GM12878 (cell line): Measurements from ENCODE around the gene DYNLT2B. TPM values are rescaled to one million over a fixed set of nuclear protein-coding genes. Genes with fewer than 3 reads are reported as not detected.

Experiments used
- ATAC-seq: fragments of 200-7000 bp; cut with Tn5 transposase; 3 replicates; pipeline ENCODE4 v1.9.1; 2020; ENCODE audit warnings: mild to moderate bottlenecking, moderate library complexity
- BruUV-seq: library from RNA; stranded (reverse); fragments of 400-500 nt; replicated peaks from 2 replicates; lab custom pipeline; 2021; lab: Mats Ljungman, UMichigan
- CTCF ChIA-PET: fragments of 300-600 bp; sonication (Branson Sonifier 250); formaldehyde crosslinking; extraction: SDS; loops from one replicate; lab custom pipeline; 2021; ENCODE audit warnings: inconsistent platforms; lab: Yijun Ruan, JAX
- POLR2A ChIA-PET: fragments of 350-600 bp; formaldehyde crosslinking; extraction: SDS; loops from one replicate; lab custom pipeline; 2021; ENCODE audit warnings: inconsistent platforms; lab: Charles Lee
- RAD21 ChIA-PET: fragments of 300-600 bp; sonication (Branson Sonifier 250); formaldehyde crosslinking; loops from one replicate; lab custom pipeline; 2023; ENCODE audit warnings: antibody characterized with exemption; ENCODE audit not compliant: unreplicated experiment; lab: Charles Lee
- SMC1A ChIA-PET: fragments of 300-600 bp; sonication (Branson Sonifier 250); formaldehyde crosslinking; loops from one replicate; lab custom pipeline; 2023; ENCODE audit not compliant: unreplicated experiment, uncharacterized antibody; lab: Charles Lee
- DNase-seq: peaks from one replicate; pipeline ENCODE4 v3.0.0-alpha.2; 2011; ENCODE audit warnings: low read depth, low spot score
- FAIRE-seq: peaks from 3 replicates; lab custom pipeline; 2011; peaks lifted over from hg19 to GRCh38; lab: Jason Lieb, UNC
- H2AFZ ChIP-seq: 2 replicates; pipeline ENCODE4 v1.6.0; 2011; ENCODE audit warnings: low read depth, low read length, control low read depth; ENCODE audit not compliant: control insufficient read depth
- H3K27ac ChIP-seq: 2 replicates; pipeline ENCODE4 v1.5.1; 2011; ENCODE audit warnings: control low read depth; ENCODE audit not compliant: control insufficient read depth, insufficient read depth
- H3K27me3 ChIP-seq, 2 experiments: replicated peaks in 1 of 2; 2 replicates each; pipeline versions ENCODE4 v1.6.0 to v1.6.1; 2011; ENCODE audit warnings: low read length in 1 of 2; ENCODE audit not compliant: control insufficient read depth in 2 of 2, insufficient read depth in 2 of 2
- H3K36me3 ChIP-seq, 2 experiments: 2 replicates each; pipeline ENCODE4 v1.5.1; 2011; ENCODE audit warnings: low read length in 1 of 2; ENCODE audit not compliant: control insufficient read depth in 2 of 2, insufficient read depth in 2 of 2
- H3K4me1 ChIP-seq: 2 replicates; pipeline ENCODE4 v1.6.1; 2011; ENCODE audit warnings: mild to moderate bottlenecking, low read length, moderate library complexity, mixed read lengths; ENCODE audit not compliant: control insufficient read depth, insufficient read depth
- H3K4me2 ChIP-seq: 2 replicates; pipeline ENCODE4 v1.6.0; 2011; ENCODE audit warnings: control low read depth; ENCODE audit not compliant: control insufficient read depth, insufficient read depth
- H3K4me3 ChIP-seq: fragments of 200-600 bp; sonication (generic); 2 replicates; pipeline ENCODE4 v1.5.1; 2016
- H3K79me2 ChIP-seq: 2 replicates; pipeline ENCODE4 v1.6.0; 2011; ENCODE audit warnings: low read length; ENCODE audit not compliant: control insufficient read depth, insufficient read depth
- H3K9ac ChIP-seq: 2 replicates; pipeline ENCODE4 v1.8.0; 2011; ENCODE audit warnings: low read length, control low read depth, mixed read lengths; ENCODE audit not compliant: control insufficient read depth, insufficient read depth
- H3K9me3 ChIP-seq: replicated peaks from 3 replicates; pipeline ENCODE4 v1.5.1; 2011; ENCODE audit warnings: mild to moderate bottlenecking, low read length; ENCODE audit not compliant: control insufficient read depth, insufficient read depth
- H4K20me1 ChIP-seq: 2 replicates; pipeline ENCODE4 v1.6.0; 2011; ENCODE audit not compliant: control insufficient read depth, insufficient read depth
- BACH1 ChIP-seq: fragments of 450-650 bp; IDR thresholded peaks from 2 replicates; pipeline ENCODE4 v1.6.1; 2017; ENCODE audit warnings: mild to moderate bottlenecking, borderline replicate concordance
- FOXM1 ChIP-seq: IDR thresholded peaks from 2 replicates; pipeline ENCODE4 v1.6.1; 2012; ENCODE audit warnings: low read depth, mild to moderate bottlenecking, inconsistent platforms, low read length, moderate library complexity
- GATAD2B ChIP-seq: fragments of 450-650 bp; conservative IDR thresholded peaks from 2 replicates; pipeline ENCODE4 v1.6.1; 2017; ENCODE audit warnings: low read depth, mild to moderate bottlenecking, moderate library complexity
- JUND ChIP-seq: IDR thresholded peaks from 2 replicates; pipeline ENCODE4 v1.6.1; 2012; ENCODE audit warnings: low read depth, mild to moderate bottlenecking, low read length, improper control_type of control experiment, moderate library complexity
- MAX ChIP-seq: IDR thresholded peaks from 2 replicates; pipeline ENCODE4 v1.6.1; 2012; ENCODE audit warnings: low read depth, low read length, improper control_type of control experiment
- MTA3 ChIP-seq: IDR thresholded peaks from 2 replicates; pipeline ENCODE4 v1.6.1; 2012; ENCODE audit warnings: low read length, inconsistent platforms, borderline replicate concordance
- NFIC ChIP-seq: IDR thresholded peaks from 2 replicates; pipeline ENCODE4 v1.6.1; 2012; ENCODE audit warnings: low read depth, mild to moderate bottlenecking, inconsistent platforms, low read length, moderate library complexity
- POLR2AphosphoS5 ChIP-seq: IDR thresholded peaks from 2 replicates; pipeline ENCODE4 v1.6.1; 2011; ENCODE audit warnings: mild to moderate bottlenecking, low read length, inconsistent platforms
- PRDM15 ChIP-seq: fragments of 450-650 bp; formaldehyde crosslinking; IDR thresholded peaks from 2 replicates; pipeline ENCODE4 v1.4.0; 2020; ENCODE audit warnings: mild to moderate bottlenecking, moderate library complexity
- RELA ChIP-seq: fragments of 450-650 bp; IDR thresholded peaks from 2 replicates; pipeline ENCODE4 v1.8.0; 2014; ENCODE audit warnings: borderline replicate concordance; ENCODE audit not compliant: partially characterized antibody
- SIN3A ChIP-seq: IDR thresholded peaks from 2 replicates; pipeline ENCODE4 v1.6.1; 2012; ENCODE audit warnings: low read depth, low read length, improper control_type of control experiment
- SMC3 ChIP-seq: IDR thresholded peaks from 2 replicates; pipeline ENCODE4 v1.6.1; 2011; ENCODE audit warnings: low read length, improper control_type of control experiment, borderline replicate concordance
- SUPT20H ChIP-seq: IDR thresholded peaks from 2 replicates; pipeline ENCODE4 v1.6.1; 2011; ENCODE audit warnings: low read depth, mild to moderate bottlenecking, low read length, moderate library complexity, borderline replicate concordance; ENCODE audit not compliant: control insufficient read depth
- SUZ12 ChIP-seq: fragments of 200-600 bp; sonication (generic); IDR thresholded peaks from one replicate; pipeline ENCODE4 v1.6.1; 2018; ENCODE audit warnings: antibody characterized with exemption, mild to moderate bottlenecking; ENCODE audit not compliant: unreplicated experiment
- YY1 ChIP-seq: IDR thresholded peaks from 2 replicates; pipeline ENCODE4 v1.6.1; 2011; ENCODE audit warnings: low read depth, mild to moderate bottlenecking, low read length
- ZNF207 ChIP-seq: fragments of 450-650 bp; IDR thresholded peaks from 2 replicates; pipeline ENCODE4 v1.6.1; 2014; ENCODE audit warnings: antibody characterized with exemption, mild to moderate bottlenecking, borderline replicate concordance
- WGBS: methylation state at CpG from one replicate; pipeline ENCODE4 v1.1.6; 2016; ENCODE audit warnings: low lambda C conversion rate; ENCODE audit not compliant: insufficient replicate concordance, insufficient coverage; ENCODE audit errors: missing lambda C conversion rate; 5-methylcytosine and 5-hydroxymethylcytosine counted together
- in situ Hi-C: fragments of 300-500 bp; cut with MboI; formaldehyde crosslinking; loops from 9 replicates; pipeline ENCODE4 v1.14.3; 2018; ENCODE audit warnings: mixed read lengths
- intact Hi-C: fragments of 100-400 bp; cut with micrococcal nuclease; formaldehyde crosslinking; loops from one replicate; pipeline ENCODE4 v1.14.2; 2022; ENCODE audit not compliant: unreplicated experiment
- polyA plus RNA-seq, 11 experiments: library from polyadenylated mRNA; depleted of rRNA in 4 of 11; unstranded in 6 of 11; stranded (reverse) in 5 of 11; fragments of >200 nt; fragmentation: Nextera tagmentation in 4 of 11; fragmentation: Illumina TruSeq in 1 of 11; extraction: Ambion mirVana in 4 of 11; extraction: Trizol in 1 of 11; gene quantifications; 1 replicate in 1 of 11; 2 replicates in 10 of 11; pipeline versions ENCODE4 v1.2.1 to v1.2.3, GENCODE V29; 2011 to 2016; ENCODE audit warnings: inconsistent platforms in 2 of 11, missing spikeins in 2 of 11, low read depth in 1 of 11
- total RNA-seq, 4 experiments: library from RNA; depleted of rRNA in 3 of 4; stranded (reverse); fragments of >200 nt in 3 of 4; fragmentation: Illumina TruSeq in 1 of 4; extraction: Trizol in 1 of 4; gene quantifications; 2 replicates each; pipeline versions ENCODE4 v1.2.1 to v1.2.3, GENCODE V29; 2013 to 2021

DYNLT2B gene
- total and polyA plus RNA-seq, 10 of the 15 experiments (the other 5 are each of a cell fraction or from before 2014, with no cell fraction given): 8.6 to 89.7 (median 21.9) TPM

GRCh38 chr3:196281962-196282361 lies 36.1 kb downstream of the DYNLT2B start:
- RAD21 ChIA-PET: interaction anchor here (0.6 to 1.6 kb wide), 7 partner anchors 10 to 241 kb away, joined by 3 to 5 read pairs (median 3); no protein-coding TSS in a partner anchor
- Histone ChIP-seq H3K27me3 (no peaks in the 10 kb centered on the region), H4K20me1 (no peaks in the 10 kb centered on the region), H3K79me2 (peaks cover 88% of the 10 kb centered on the region), H2AFZ (no peak overlapping the region), H3K27ac (peak overlapping the region; percentile 71), H3K4me1 (peaks cover 29% of the 10 kb centered on the region), H3K4me3 (no peak overlapping the region), H3K9ac (no peak overlapping the region), H3K36me3 (no peaks in the 10 kb centered on the region; a peak in 1 of 4 replicates), H3K4me2 (no peak overlapping the region), H3K9me3 (no peaks in the 10 kb centered on the region)
- DNase-seq: no peak
- CTCF ChIA-PET: interaction anchor here (0.6 to 1.8 kb wide), 7 partner anchors 16 to 534 kb away, joined by 3 to 13 read pairs (median 3); no protein-coding TSS in a partner anchor
- POLR2A ChIA-PET: interaction anchor here (0.6 to 1.5 kb wide), 7 partner anchors 9 to 203 kb away, joined by 3 to 4 read pairs (median 3); partner anchors contain the start of gene DYNLT2B
- BruUV-seq: no TSS peak
- SMC1A ChIA-PET: interaction anchor here (1.0 to 2.8 kb wide), 12 partner anchors 9 to 153 kb away, joined by 3 to 12 read pairs (median 4); partner anchors contain the start of gene DYNLT2B
- in situ Hi-C loops (no loop called here), intact Hi-C loops (no loop called here)
- 95% methylated on average over 4 of the region's 4 CpGs for WGBS
- TF ChIP-seq RELA (no peak), SMC3 (no peak), YY1 (no peak), MTA3 (no peak), SIN3A (no peak), ZNF207 (no peak), SUPT20H (no peak), FOXM1 (no peak), JUND (no peak), SUZ12 (no peak), BACH1 (no peak), PRDM15 (no peak), MAX (no peak), POLR2AphosphoS5 (no peak), GATAD2B (no peak), NFIC (no peak)
- no peak for ATAC-seq
- no peak for FAIRE-seq
